ACC112 (cell line): ENCODE data around the gene IRF9.

Experiments
- H2AFZ ChIP-seq: fragments of 200-600 bp; sonication (generic); one replicate; pipeline ENCODE4 v1.6.0; 2017; ENCODE audit warnings: antibody characterized with exemption, low read length; ENCODE audit not compliant: unreplicated experiment
- H3K27ac ChIP-seq: fragments of 200-600 bp; sonication (generic); 2 replicates; pipeline ENCODE4 v1.5.1; 2014; ENCODE audit warnings: low read depth, mild to moderate bottlenecking, antibody characterized with exemption, low read length, moderate library complexity
- H3K27me3 ChIP-seq: fragments of 200-600 bp; sonication (generic); 2 replicates; pipeline ENCODE4 v1.6.1; 2014; ENCODE audit warnings: mild to moderate bottlenecking, antibody characterized with exemption, low read length, moderate library complexity, mixed read lengths; ENCODE audit not compliant: insufficient read depth
- H3K36me3 ChIP-seq: fragments of 200-600 bp; sonication (generic); 2 replicates; pipeline ENCODE4 v1.6.1; 2016; ENCODE audit warnings: mild to moderate bottlenecking, antibody characterized with exemption, low read length, moderate library complexity, mixed read lengths; ENCODE audit not compliant: insufficient read depth
- H3K4me1 ChIP-seq: fragments of 200-600 bp; sonication (generic); one replicate; pipeline ENCODE4 v1.6.1; 2016; ENCODE audit warnings: low read length, mixed read lengths; ENCODE audit not compliant: insufficient read depth, unreplicated experiment, control insufficient read depth
- H3K4me3 ChIP-seq: fragments of 200-600 bp; sonication (generic); 2 replicates; pipeline ENCODE4 v1.5.1; 2014; ENCODE audit warnings: mild to moderate bottlenecking, low read depth, low read length
- H3K79me2 ChIP-seq: fragments of 200-600 bp; sonication (generic); one replicate; pipeline ENCODE4 v1.6.0; 2016; ENCODE audit warnings: low read length; ENCODE audit not compliant: control insufficient read depth, unreplicated experiment, insufficient read depth

IRF9 gene

GRCh38 chr14:24211311-24211710 lies 50.2 kb downstream of the IRF9 start:
- Histone ChIP-seq H3K79me2 (peaks cover 10% of the 10 kb centered on the region), H3K27ac (no peak overlapping the region), H3K36me3 (peaks cover 25% of the 10 kb centered on the region), H3K27me3 (no peaks in the 10 kb centered on the region), H3K4me3 (no peak overlapping the region), H3K4me1 (peaks cover 10% of the 10 kb centered on the region), H2AFZ (no peak overlapping the region)

- Histone ChIP-seq H3K4me1 (peaks cover 10% of the 10 kb centered on the region), H3K36me3 (peaks cover 11% of the 10 kb centered on the region)
These were observed 52.1 kb downstream of the IRF9 start, which contains the start of gene CHMP4A for GRCh38 chr14:24212924-24213865. Gene CHMP4A, minus strand, starts transcription at chr14:24213488. Its CDS starts 49 bp downstream, at chr14:24213439.

GRCh38 chr14:24213866-24214662 lies 53.0 kb downstream of the IRF9 start:
- Histone ChIP-seq H3K36me3 (peaks cover 8% of the 10 kb centered on the region; the same call in 1 of the 2 replicates), H3K79me2 (peaks cover 10% of the 10 kb centered on the region), H3K27me3 (no peaks in the 10 kb centered on the region), H2AFZ (peak overlapping the region; percentile 69), H3K4me1 (peaks cover 10% of the 10 kb centered on the region), H3K4me3 (peak overlapping the region; percentile 93), H3K27ac (peak overlapping the region; percentile 96)

More at GRCh38 chr14:24212924-24213865, 52.1 kb downstream of the IRF9 start, which contains the start of gene CHMP4A:
- Histone ChIP-seq H2AFZ (peak within 1 kb of the TSS; percentile 75), H3K27ac (peak within 1 kb of the TSS; percentile 96), H3K27me3 (no peaks in the 10 kb centered on the region), H3K4me3 (peak within 1 kb of the TSS; percentile 93), H3K79me2 (peaks cover 10% of the 10 kb centered on the region)

GRCh38 chr14:24215495-24216344 lies 54.7 kb downstream of the IRF9 start, which contains the start of gene MDP1:
Gene MDP1, minus strand, starts transcription at chr14:24216066. Its CDS starts 111 bp downstream, at chr14:24215955.
- H3K27ac ChIP-seq, result peak within 1 kb of the TSS; percentile 62
- peak within 1 kb of the TSS; percentile 94 for H3K4me3 ChIP-seq
- no peaks in the 10 kb centered on the region for H3K36me3 ChIP-seq
- no peaks in the 10 kb centered on the region for H3K27me3 ChIP-seq
- peaks cover 22% of the 10 kb centered on the region for H3K79me2 ChIP-seq
- H2AFZ ChIP-seq, result peak within 1 kb of the TSS; percentile 93
- H3K4me1 ChIP-seq, result peaks cover 10% of the 10 kb centered on the region
